OCI-LY1 (cell line): Measurements from ENCODE around the gene PRRG4.
"Not testable (repeated sequence)": the region's sequence is repeated elsewhere in the genome, so short reads cannot be mapped to it uniquely, and the experiment has no call there.

ENCODE experiments used
- EZH2 ChIP-seq: fragments of 200-600 bp; sonication (generic), shearing (Covaris generic); IDR thresholded peaks from 2 replicates; pipeline ENCODE4 v1.8.0; 2017; ENCODE audit warnings: borderline replicate concordance, mixed run types, mild to moderate bottlenecking, antibody characterized with exemption, low read length, moderate library complexity, mixed read lengths
- TF ChIP-seq, protein P1 (sequence below): fragments of 200-600 bp; sonication (generic), shearing (Covaris generic); IDR thresholded peaks from 2 replicates; pipeline ENCODE4 v1.5.1; 2017; ENCODE audit warnings: mild to moderate bottlenecking, antibody characterized with exemption, low read length, moderate library complexity, mixed read lengths

DNA sequence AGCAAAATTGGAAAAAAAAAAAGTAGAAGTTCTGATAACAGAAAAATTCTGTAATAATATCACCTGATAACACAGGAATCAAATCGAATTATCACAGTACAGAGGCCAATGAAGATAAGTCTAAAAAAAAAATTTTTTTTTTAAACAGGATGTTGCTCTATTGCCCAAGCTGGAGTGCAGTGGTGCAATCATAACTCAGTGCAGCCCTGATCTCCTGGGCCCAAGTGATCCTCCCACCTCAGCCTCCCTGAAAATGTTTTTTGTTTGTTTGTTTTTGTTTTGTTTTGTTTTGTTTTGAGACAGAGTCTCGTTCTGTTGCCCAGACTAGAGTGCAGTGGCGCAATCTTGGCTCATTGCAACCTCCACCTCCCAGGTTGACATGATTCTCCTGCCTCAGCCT lies 6.1 kb upstream of the PRRG4 start:
- TF ChIP-seq, protein P1, sequence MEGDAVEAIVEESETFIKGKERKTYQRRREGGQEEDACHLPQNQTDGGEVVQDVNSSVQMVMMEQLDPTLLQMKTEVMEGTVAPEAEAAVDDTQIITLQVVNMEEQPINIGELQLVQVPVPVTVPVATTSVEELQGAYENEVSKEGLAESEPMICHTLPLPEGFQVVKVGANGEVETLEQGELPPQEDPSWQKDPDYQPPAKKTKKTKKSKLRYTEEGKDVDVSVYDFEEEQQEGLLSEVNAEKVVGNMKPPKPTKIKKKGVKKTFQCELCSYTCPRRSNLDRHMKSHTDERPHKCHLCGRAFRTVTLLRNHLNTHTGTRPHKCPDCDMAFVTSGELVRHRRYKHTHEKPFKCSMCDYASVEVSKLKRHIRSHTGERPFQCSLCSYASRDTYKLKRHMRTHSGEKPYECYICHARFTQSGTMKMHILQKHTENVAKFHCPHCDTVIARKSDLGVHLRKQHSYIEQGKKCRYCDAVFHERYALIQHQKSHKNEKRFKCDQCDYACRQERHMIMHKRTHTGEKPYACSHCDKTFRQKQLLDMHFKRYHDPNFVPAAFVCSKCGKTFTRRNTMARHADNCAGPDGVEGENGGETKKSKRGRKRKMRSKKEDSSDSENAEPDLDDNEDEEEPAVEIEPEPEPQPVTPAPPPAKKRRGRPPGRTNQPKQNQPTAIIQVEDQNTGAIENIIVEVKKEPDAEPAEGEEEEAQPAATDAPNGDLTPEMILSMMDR, result not testable (repeated sequence)
- TF ChIP-seq EZH2, result not testable (repeated sequence)
